Lung (tissue), 12 donors: Measurements from ENCODE around the gene MYCN. TPM values are rescaled to one million over a fixed set of nuclear protein-coding genes. Genes with fewer than 3 reads are reported as not detected.
"Not testable (repeated sequence)": the region's sequence is repeated elsewhere in the genome, so short reads cannot be mapped to it uniquely, and the experiment has no call there.

Experiments
- ATAC-seq: fragments of 200-7000 bp; cut with Tn5 transposase; one replicate; pipeline ENCODE4 v1.9.1; 2020; ENCODE audit warnings: moderate number of reproducible peaks; ENCODE audit not compliant: insufficient read depth, low FRiP score
- DNase-seq, 3 donors: peaks; one replicate each; pipeline ENCODE4 v3.0.0-alpha.2; 2013 to 2017
- H3K27ac ChIP-seq, 2 donors: one replicate each; pipeline ENCODE4 v1.5.1; 2013; ENCODE audit warnings: mild to moderate bottlenecking in 2 of 2, moderate library complexity in 2 of 2, control low read depth in 1 of 2, inconsistent platforms in 1 of 2, low read depth in 1 of 2, low read length in 1 of 2
- H3K27me3 ChIP-seq, 3 donors: one replicate each; pipeline ENCODE4 v1.5.1; 2013; ENCODE audit warnings: low read length in 2 of 3; ENCODE audit not compliant: control insufficient read depth in 3 of 3, insufficient read depth in 3 of 3
- H3K36me3 ChIP-seq, 4 donors: one replicate each; pipeline ENCODE4 v1.5.1; 2013; ENCODE audit warnings: low read length in 4 of 4, mild to moderate bottlenecking in 1 of 4, moderate library complexity in 1 of 4; ENCODE audit not compliant: control insufficient read depth in 4 of 4, insufficient read depth in 4 of 4
- H3K4me1 ChIP-seq, 5 donors: one replicate each; pipeline ENCODE4 v1.5.1; 2013; ENCODE audit warnings: low read length in 5 of 5, mild to moderate bottlenecking in 2 of 5, moderate library complexity in 1 of 5; ENCODE audit not compliant: control insufficient read depth in 5 of 5, insufficient read depth in 5 of 5
- H3K4me3 ChIP-seq: one replicate; pipeline ENCODE4 v1.5.1; 2013; ENCODE audit warnings: mild to moderate bottlenecking, control low read depth, moderate library complexity
- H3K9ac ChIP-seq, 2 donors: one replicate each; pipeline ENCODE4 v1.5.1; 2013; ENCODE audit warnings: low read length in 2 of 2, control low read depth in 1 of 2; ENCODE audit not compliant: insufficient read depth in 1 of 2
- H3K9me3 ChIP-seq, 4 donors: one replicate each; pipeline ENCODE4 v1.5.1; 2013; ENCODE audit warnings: low read length in 3 of 4, mild to moderate bottlenecking in 1 of 4, moderate library complexity in 1 of 4; ENCODE audit not compliant: control insufficient read depth in 4 of 4, insufficient read depth in 3 of 4
- WGBS, 2 donors: extraction: QIAGEN DNeasy Blood & Tissue Kit; methylation state at CpG; one replicate each; pipeline ENCODE4 v1.1.7; 2013; 5-methylcytosine and 5-hydroxymethylcytosine counted together
- polyA plus RNA-seq, 2 donors: library from polyadenylated mRNA; stranded (reverse); fragments of 200-250 nt; gene quantifications; one replicate each; pipeline ENCODE4 v1.2.1, GENCODE V29; 2013
- total RNA-seq, 2 donors: library from RNA; depleted of rRNA in 1 of 2; stranded (reverse); fragments of >200 nt in 1 of 2; gene quantifications; one replicate each; pipeline ENCODE4 v1.2.1, GENCODE V29; 2014 to 2021
- TF ChIP-seq, protein P1 (sequence below): IDR thresholded peaks from 2 replicates; pipeline ENCODE4 v1.5.1; 2012; ENCODE audit warnings: mild to moderate bottlenecking; ENCODE audit errors: control extremely low read depth, extremely low read depth
- donor health status: control.
- donor health status: control.
- donor health status: Bipolar disorder and iron deficiency.
- donor health status: healthy.
- donor health status: DM: yes; HTN: yes; CAD: no.

Gene MYCN
- total and polyA plus RNA-seq, 4 donors, result 0.16 to 5.2 (median 0.36) TPM

DNA sequence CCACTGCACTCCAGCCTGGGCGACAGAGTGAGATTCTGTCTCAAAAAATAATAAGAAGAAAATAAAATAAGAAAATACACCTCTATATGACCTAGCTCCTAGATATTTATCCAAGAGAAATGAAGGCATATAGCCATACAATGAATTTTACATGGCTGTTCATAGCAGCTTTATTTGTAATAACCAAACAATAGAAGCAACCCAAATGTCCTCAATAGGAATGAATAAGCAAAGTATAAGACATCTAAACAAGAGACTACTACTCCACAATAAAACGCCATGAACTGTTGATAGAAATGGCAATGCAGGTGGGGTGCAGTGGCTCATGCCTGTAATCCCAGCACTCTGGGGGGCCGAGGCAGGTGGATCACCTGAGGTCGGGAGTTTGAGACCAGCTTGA, 31.2 kb upstream of the MYCN start:
- TF ChIP-seq, protein P1, sequence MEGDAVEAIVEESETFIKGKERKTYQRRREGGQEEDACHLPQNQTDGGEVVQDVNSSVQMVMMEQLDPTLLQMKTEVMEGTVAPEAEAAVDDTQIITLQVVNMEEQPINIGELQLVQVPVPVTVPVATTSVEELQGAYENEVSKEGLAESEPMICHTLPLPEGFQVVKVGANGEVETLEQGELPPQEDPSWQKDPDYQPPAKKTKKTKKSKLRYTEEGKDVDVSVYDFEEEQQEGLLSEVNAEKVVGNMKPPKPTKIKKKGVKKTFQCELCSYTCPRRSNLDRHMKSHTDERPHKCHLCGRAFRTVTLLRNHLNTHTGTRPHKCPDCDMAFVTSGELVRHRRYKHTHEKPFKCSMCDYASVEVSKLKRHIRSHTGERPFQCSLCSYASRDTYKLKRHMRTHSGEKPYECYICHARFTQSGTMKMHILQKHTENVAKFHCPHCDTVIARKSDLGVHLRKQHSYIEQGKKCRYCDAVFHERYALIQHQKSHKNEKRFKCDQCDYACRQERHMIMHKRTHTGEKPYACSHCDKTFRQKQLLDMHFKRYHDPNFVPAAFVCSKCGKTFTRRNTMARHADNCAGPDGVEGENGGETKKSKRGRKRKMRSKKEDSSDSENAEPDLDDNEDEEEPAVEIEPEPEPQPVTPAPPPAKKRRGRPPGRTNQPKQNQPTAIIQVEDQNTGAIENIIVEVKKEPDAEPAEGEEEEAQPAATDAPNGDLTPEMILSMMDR, result no peak
- 95 to 96% methylated on average over 4 of the region's 4 CpGs for WGBS, 2 donors
- no peaks in the 10 kb centered on the region for H3K9me3 ChIP-seq
- no peaks in the 10 kb centered on the region for H3K27me3 ChIP-seq
- no peaks in the 10 kb centered on the region for H3K36me3 ChIP-seq
- no peak for ATAC-seq
- no peak overlapping the region for H3K9ac ChIP-seq
- peaks cover 0 to 8% (median 5%) of the 10 kb centered on the region in 5 donors for H3K4me1 ChIP-seq
- no peak for DNase-seq
- no peak overlapping the region for H3K4me3 ChIP-seq
- H3K27ac ChIP-seq, result no peak overlapping the region

DNA sequence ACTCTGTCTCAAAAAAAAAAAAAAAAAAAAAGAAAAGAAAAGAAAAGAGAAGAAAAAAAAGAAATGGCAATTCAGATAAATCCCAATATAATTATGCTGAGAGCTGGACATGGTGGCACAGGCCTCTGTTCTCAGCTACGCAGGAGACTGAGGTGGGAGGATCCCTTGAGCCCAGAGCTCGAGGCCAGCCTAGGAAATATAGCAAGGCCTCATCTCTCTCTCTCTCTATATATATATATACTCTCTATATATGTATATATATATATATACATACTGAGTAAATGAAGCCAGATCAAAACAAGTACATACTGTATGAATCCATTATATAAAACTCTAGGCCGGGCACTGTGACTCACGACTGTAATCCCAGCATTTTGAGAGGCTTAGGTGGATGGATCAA, 30.6 kb upstream of the MYCN start:
- no peak overlapping the region for H3K27ac ChIP-seq
- TF ChIP-seq, protein P1, result no peak
- no peak for DNase-seq
- no peak overlapping the region for H3K9ac ChIP-seq
- no peak overlapping the region for H3K4me3 ChIP-seq
- H3K36me3 ChIP-seq, result no peaks in the 10 kb centered on the region
- H3K27me3 ChIP-seq, result no peaks in the 10 kb centered on the region
- ATAC-seq, result no peak
- H3K4me1 ChIP-seq, result peaks cover 1 to 11% (median 10%) of the 10 kb centered on the region in 5 donors
- 94 to 95% methylated on average over 4 of the region's 4 CpGs for WGBS, 2 donors
- H3K9me3 ChIP-seq, result no peaks in the 10 kb centered on the region

DNA sequence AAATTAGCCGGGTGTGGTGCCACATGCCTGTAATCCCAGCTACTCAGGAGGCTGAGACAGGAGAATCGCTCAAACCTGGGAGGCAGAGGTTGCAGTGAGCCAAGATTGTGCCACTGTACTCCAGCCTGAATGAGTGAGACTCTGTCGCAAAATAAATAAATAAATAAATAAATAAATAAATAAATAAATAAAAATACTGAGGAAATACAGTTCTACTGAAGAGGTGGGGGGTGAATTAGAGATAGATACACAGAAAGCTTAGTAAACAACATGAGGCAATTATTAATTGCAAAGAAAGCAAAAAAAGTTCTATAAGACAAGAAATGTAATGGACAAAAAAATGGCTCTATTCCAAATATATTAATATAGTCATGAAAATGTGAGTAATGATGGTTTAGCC, 29.1 kb upstream of the MYCN start:
- H3K9me3 ChIP-seq, H3K36me3 ChIP-seq, H3K4me3 ChIP-seq, DNase-seq, H3K27me3 ChIP-seq, H3K9ac ChIP-seq, H3K27ac ChIP-seq, ATAC-seq: not testable (repeated sequence)
- H3K4me1 ChIP-seq, result peaks cover 3 to 13% (median 11%) of the 10 kb centered on the region in 5 donors
- 93 to 96% methylated on average over 3 of the region's 3 CpGs for WGBS, 2 donors

DNA sequence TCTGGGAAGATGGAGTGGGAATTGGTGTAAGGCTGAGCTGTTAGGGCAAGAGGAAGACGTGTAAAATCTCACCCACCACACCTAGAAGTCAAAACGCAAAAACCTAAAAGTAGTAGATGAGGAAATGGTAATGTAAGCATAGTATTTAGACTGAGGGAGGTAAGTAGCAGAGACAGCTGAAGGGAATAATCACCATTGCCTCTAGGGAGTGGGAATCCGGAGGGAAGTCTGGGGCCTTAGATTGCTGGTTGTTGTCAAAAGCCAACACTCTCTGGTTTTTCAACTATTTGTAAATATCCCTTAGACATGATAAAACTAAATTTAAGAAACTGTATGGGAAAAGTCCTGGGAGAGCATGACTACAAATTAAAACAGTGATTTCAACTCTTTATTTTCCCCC, 28.7 kb upstream of the MYCN start:
- DNase-seq (no peak), ATAC-seq (no peak)
- 78 to 85% methylated on average over 3 of the region's 3 CpGs for WGBS, 2 donors
- Histone ChIP-seq H3K27me3 (no peaks in the 10 kb centered on the region), H3K36me3 (no peaks in the 10 kb centered on the region), H3K4me1 (peaks cover 3 to 13% (median 11%) of the 10 kb centered on the region in 5 donors), H3K27ac (no peak overlapping the region), H3K9ac (no peak overlapping the region), H3K4me3 (no peak overlapping the region), H3K9me3 (no peaks in the 10 kb centered on the region)
- TF ChIP-seq, protein P1, result no peak
